Measurements from ENCODE around the gene MTG2. TPM values are rescaled to one million over a fixed set of nuclear protein-coding genes. Genes with fewer than 3 reads are reported as not detected.

Gene MTG2
- total and polyA plus RNA-seq, 2 of the 13 experiments (the other 11 are each of a cell fraction or from before 2014, with no cell fraction given) = 20.4 to 37.8 TPM

DNA sequence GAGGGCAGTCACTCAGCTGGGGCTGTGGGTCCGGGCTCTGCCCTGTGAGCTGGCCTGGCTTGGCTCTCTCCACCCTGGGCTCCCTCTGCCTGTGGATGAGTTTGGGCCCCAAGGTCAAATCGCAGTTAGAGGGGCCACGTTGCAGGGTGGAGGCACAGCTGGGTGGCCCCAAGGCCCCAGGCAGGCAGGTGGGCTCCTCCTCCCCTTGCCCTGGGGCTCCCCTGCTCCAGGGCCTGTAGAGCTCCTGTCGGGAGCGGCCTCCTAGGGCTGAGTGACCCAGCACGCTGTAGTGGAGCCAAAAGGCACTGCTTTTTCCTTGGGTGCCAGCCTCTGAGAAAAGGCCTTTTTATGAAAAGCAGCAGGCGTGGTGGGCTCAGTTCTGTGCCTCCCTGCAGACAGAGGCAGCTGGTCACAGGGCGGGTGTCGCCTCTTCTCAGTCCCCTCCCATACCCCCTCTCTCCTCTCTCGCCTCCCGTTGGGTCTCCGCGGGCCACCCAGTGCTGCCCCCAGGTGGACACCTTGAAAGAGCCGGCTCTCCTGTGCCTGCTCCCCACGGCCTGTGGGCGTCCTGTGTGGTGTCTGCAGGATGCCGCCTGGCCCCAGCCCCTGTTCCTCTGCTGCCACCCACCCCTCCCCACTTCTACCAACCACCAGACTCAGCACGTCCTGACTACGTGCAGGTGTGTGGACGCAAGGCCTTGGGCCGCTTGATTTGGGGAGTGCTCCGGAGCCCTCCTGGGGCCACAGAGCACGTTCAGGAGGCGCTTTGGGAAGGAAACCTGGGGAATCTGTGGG, 26.0 kb upstream of the MTG2 start (continued):
- TF ChIP-seq ZNF143 (CRISPR knock-in tag; IDR thresholded peaks at IDR 0.05) (no peak), ZNF253 (CRISPR knock-in tag; IDR thresholded peaks at IDR 0.05; ENCODE audit: borderline replicate concordance) (0 out of 2 replicates have a peak, but pooled peaks have one; percentile 21), ZNF703 (CRISPR knock-in tag; IDR thresholded peaks at IDR 0.05; ENCODE audit: borderline replicate concordance) (no peak), RFXAP (CRISPR knock-in tag; IDR thresholded peaks at IDR 0.05; ENCODE audit: borderline replicate concordance) (peak; percentile 13; the same call in 1 of the 2 replicates), SP1 (IDR thresholded peaks at IDR 0.05) (no peak), SP1 (CRISPR knock-in tag; IDR thresholded peaks at IDR 0.05) (no peak; the same call in 1 of the 2 replicates), ARHGAP35 (CRISPR knock-in tag; IDR thresholded peaks at IDR 0.05; ENCODE audit: borderline replicate concordance) (no peak; the same call in 1 of the 2 replicates), GLI4 (CRISPR knock-in tag; IDR thresholded peaks at IDR 0.05; ENCODE audit: borderline replicate concordance) (no peak), CBFB (CRISPR knock-in tag; IDR thresholded peaks at IDR 0.05) (0 out of 2 replicates have a peak, but pooled peaks have one; percentile 42), POLR2G (IDR thresholded peaks at IDR 0.05; ENCODE audit: low read depth, low read length) (no peak)
- TF ChIP-seq, protein P1, sequence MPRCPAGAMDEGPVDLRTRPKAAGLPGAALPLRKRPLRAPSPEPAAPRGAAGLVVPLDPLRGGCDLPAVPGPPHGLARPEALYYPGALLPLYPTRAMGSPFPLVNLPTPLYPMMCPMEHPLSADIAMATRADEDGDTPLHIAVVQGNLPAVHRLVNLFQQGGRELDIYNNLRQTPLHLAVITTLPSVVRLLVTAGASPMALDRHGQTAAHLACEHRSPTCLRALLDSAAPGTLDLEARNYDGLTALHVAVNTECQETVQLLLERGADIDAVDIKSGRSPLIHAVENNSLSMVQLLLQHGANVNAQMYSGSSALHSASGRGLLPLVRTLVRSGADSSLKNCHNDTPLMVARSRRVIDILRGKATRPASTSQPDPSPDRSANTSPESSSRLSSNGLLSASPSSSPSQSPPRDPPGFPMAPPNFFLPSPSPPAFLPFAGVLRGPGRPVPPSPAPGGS (CRISPR knock-in tag; IDR thresholded peaks at IDR 0.05) = no peak; the same call in 1 of the 2 replicates
- TF ChIP-seq, protein P2, sequence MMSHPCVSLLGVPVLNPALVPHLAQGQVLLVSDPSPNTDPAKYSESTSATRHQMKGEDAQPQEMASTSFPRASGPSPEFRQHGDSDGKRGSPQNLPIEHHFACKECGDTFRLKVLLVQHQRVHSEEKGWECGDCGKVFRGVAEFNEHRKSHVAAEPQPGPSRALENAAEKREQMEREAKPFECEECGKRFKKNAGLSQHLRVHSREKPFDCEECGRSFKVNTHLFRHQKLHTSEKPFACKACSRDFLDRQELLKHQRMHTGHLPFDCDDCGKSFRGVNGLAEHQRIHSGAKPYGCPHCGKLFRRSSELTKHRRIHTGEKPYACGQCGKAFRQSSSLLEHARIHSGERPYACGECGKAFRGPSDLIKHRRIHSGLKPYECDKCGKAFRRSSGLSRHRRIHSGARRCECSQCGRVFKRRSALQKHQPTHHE (CRISPR knock-in tag; IDR thresholded peaks at IDR 0.05; ENCODE audit: borderline replicate concordance) = no peak
- TF ChIP-seq, protein P3, sequence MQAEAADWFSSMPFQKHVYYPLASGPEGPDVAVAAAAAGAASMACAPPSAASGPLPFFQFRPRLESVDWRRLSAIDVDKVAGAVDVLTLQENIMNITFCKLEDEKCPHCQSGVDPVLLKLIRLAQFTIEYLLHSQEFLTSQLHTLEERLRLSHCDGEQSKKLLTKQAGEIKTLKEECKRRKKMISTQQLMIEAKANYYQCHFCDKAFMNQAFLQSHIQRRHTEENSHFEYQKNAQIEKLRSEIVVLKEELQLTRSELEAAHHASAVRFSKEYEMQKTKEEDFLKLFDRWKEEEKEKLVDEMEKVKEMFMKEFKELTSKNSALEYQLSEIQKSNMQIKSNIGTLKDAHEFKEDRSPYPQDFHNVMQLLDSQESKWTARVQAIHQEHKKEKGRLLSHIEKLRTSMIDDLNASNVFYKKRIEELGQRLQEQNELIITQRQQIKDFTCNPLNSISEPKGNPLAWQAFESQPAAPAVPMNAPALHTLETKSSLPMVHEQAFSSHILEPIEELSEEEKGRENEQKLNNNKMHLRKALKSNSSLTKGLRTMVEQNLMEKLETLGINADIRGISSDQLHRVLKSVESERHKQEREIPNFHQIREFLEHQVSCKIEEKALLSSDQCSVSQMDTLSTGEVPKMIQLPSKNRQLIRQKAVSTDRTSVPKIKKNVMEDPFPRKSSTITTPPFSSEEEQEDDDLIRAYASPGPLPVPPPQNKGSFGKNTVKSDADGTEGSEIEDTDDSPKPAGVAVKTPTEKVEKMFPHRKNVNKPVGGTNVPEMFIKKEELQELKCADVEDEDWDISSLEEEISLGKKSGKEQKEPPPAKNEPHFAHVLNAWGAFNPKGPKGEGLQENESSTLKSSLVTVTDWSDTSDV (CRISPR knock-in tag; IDR thresholded peaks at IDR 0.05) = no peak
- TF ChIP-seq, protein P4, sequence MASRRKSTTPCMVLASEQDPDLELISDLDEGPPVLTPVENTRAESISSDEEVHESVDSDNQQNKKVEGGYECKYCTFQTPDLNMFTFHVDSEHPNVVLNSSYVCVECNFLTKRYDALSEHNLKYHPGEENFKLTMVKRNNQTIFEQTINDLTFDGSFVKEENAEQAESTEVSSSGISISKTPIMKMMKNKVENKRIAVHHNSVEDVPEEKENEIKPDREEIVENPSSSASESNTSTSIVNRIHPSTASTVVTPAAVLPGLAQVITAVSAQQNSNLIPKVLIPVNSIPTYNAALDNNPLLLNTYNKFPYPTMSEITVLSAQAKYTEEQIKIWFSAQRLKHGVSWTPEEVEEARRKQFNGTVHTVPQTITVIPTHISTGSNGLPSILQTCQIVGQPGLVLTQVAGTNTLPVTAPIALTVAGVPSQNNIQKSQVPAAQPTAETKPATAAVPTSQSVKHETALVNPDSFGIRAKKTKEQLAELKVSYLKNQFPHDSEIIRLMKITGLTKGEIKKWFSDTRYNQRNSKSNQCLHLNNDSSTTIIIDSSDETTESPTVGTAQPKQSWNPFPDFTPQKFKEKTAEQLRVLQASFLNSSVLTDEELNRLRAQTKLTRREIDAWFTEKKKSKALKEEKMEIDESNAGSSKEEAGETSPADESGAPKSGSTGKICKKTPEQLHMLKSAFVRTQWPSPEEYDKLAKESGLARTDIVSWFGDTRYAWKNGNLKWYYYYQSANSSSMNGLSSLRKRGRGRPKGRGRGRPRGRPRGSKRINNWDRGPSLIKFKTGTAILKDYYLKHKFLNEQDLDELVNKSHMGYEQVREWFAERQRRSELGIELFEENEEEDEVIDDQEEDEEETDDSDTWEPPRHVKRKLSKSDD (CRISPR knock-in tag; IDR thresholded peaks at IDR 0.05; ENCODE audit: low read depth) = no peak
- TF ChIP-seq, protein P5, sequence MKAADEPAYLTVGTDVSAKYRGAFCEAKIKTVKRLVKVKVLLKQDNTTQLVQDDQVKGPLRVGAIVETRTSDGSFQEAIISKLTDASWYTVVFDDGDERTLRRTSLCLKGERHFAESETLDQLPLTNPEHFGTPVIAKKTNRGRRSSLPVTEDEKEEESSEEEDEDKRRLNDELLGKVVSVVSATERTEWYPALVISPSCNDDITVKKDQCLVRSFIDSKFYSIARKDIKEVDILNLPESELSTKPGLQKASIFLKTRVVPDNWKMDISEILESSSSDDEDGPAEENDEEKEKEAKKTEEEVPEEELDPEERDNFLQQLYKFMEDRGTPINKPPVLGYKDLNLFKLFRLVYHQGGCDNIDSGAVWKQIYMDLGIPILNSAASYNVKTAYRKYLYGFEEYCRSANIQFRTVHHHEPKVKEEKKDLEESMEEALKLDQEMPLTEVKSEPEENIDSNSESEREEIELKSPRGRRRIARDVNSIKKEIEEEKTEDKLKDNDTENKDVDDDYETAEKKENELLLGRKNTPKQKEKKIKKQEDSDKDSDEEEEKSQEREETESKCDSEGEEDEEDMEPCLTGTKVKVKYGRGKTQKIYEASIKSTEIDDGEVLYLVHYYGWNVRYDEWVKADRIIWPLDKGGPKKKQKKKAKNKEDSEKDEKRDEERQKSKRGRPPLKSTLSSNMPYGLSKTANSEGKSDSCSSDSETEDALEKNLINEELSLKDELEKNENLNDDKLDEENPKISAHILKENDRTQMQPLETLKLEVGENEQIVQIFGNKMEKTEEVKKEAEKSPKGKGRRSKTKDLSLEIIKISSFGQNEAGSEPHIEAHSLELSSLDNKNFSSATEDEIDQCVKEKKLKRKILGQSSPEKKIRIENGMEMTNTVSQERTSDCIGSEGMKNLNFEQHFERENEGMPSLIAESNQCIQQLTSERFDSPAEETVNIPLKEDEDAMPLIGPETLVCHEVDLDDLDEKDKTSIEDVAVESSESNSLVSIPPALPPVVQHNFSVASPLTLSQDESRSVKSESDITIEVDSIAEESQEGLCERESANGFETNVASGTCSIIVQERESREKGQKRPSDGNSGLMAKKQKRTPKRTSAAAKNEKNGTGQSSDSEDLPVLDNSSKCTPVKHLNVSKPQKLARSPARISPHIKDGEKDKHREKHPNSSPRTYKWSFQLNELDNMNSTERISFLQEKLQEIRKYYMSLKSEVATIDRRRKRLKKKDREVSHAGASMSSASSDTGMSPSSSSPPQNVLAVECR (CRISPR knock-in tag; IDR thresholded peaks at IDR 0.05; ENCODE audit: borderline replicate concordance) = peak; percentile 52; the same call in 1 of the 2 replicates

Data from HepG2 (cell line).